ENCODE measurements around the gene MOCS1. TPM values are rescaled to one million over a fixed set of nuclear protein-coding genes. Genes with fewer than 3 reads are reported as not detected.

The MOCS1 gene
- total RNA-seq, 2 donors from 2014 or later = 26.2 to 29.4 TPM

Other genes starting within 250 kb of the MOCS1 start
- under 1 TPM; 0.15 to 0.31 TPM for gene KIF6, start 209.1 kb downstream of the MOCS1 start, total RNA-seq
- 10 to 100 TPM; 14.7 to 15.8 TPM for gene DAAM2, start 142.1 kb downstream of the MOCS1 start, total RNA-seq